ENCODE results near the gene ANO4.

ANO4 gene

DNA sequence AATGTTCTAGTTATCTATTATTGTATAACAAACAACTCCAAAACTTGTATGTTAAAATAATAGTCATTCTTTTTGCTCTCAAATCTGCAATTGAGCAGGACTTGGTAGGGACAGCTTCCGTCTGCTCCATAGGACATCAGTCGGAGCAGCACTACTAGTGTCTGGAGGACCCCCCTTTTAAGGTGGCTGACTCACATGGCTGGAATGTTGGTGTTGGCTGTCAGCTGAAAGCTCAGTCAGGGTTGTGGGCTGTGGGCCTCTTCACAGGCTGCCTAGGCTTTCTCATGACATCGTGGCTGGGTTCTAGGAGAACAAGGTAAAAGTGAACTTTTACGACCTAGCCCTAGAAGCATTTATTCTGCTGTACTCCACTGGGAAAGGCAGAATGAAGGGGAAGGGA, 160.6 kb downstream of the ANO4 start:
- Histone ChIP-seq H3K9me3 (no peaks in the 10 kb centered on the region), H3K27me3 (no peaks in the 10 kb centered on the region), H3K4me1 (peaks cover 0 to 15% (median 3%) of the 10 kb centered on the region in 4 donors), H3K4me3 (no peak overlapping the region), H3K36me3 (no peaks in the 10 kb centered on the region), H3K27ac (no peak overlapping the region)
- intact Hi-C loops (cut with DNase I; ENCODE audit: low total_unique reads) = no loop called here
- TF ChIP-seq, protein P1, sequence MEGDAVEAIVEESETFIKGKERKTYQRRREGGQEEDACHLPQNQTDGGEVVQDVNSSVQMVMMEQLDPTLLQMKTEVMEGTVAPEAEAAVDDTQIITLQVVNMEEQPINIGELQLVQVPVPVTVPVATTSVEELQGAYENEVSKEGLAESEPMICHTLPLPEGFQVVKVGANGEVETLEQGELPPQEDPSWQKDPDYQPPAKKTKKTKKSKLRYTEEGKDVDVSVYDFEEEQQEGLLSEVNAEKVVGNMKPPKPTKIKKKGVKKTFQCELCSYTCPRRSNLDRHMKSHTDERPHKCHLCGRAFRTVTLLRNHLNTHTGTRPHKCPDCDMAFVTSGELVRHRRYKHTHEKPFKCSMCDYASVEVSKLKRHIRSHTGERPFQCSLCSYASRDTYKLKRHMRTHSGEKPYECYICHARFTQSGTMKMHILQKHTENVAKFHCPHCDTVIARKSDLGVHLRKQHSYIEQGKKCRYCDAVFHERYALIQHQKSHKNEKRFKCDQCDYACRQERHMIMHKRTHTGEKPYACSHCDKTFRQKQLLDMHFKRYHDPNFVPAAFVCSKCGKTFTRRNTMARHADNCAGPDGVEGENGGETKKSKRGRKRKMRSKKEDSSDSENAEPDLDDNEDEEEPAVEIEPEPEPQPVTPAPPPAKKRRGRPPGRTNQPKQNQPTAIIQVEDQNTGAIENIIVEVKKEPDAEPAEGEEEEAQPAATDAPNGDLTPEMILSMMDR (IDR thresholded peaks at IDR 0.05) = no peak
- DNase-seq = no peak

DNA sequence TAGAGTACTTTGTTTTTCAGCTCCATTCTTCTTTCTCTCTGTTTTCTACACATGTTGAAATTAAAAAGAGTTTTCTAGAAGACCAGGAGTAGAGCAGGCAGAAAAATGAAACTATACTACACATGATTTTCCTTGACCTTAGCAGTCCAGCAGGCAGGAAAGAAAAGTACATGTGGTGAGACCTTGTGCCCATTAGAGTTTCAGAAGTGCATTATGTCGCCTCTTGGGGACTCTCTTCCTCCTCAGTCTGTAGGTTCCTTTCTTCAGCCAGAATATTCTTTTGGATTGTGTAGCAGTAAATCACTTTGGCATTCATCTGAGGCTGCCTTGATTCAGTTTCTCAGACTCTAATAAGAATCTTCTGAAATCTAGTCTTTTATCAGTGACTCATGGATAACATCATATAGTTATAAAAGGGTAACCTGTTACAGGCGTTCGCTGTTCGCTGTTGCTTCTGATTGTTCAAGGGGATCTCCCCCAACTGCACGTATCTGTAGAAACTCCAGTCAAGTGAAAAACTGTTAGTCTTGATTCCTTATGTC, 161.8 kb downstream of the ANO4 start:
- Histone ChIP-seq H3K36me3 (no peaks in the 10 kb centered on the region), H3K9me3 (no peaks in the 10 kb centered on the region), H3K4me1 (peaks cover 0 to 15% (median 3%) of the 10 kb centered on the region in 4 donors), H3K27ac (no peak overlapping the region), H3K4me3 (no peak overlapping the region), H3K27me3 (no peaks in the 10 kb centered on the region)
- no peak for DNase-seq
- TF ChIP-seq, protein P1 (IDR thresholded peaks at IDR 0.05) = no peak
- intact Hi-C loops (cut with DNase I; ENCODE audit: low total_unique reads) = no loop called here

DNA sequence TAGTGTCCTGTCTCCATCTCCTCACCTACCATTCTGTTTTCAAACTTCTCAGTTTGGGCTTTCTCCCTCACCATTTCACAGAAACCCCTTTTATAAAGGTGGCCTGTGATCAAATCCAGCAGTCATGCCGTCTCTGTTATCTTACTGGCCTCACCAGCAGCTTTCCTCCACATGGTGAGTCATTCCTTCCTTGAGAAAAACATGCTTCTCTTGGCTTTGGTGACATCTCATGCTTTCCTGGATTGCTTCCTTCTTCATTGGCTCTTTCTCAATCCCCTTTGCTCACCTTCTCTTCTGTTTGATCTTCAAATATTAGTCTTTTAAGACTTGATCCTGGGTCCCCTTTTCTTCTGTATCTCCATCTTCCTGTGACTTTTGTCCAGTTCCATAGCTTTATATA, 164.9 kb downstream of the ANO4 start:
- intact Hi-C loops (cut with DNase I; ENCODE audit: low total_unique reads) = no loop called here
- H3K36me3 ChIP-seq = no peaks in the 10 kb centered on the region
- H3K27me3 ChIP-seq = no peaks in the 10 kb centered on the region
- TF ChIP-seq, protein P1 (IDR thresholded peaks at IDR 0.05) = no peak
- no peak for DNase-seq
- H3K9me3 ChIP-seq = no peaks in the 10 kb centered on the region
- no peak overlapping the region for H3K4me3 ChIP-seq
- H3K27ac ChIP-seq = no peak overlapping the region
- H3K4me1 ChIP-seq = peaks cover 0 to 15% (median 3%) of the 10 kb centered on the region in 4 donors

DNA sequence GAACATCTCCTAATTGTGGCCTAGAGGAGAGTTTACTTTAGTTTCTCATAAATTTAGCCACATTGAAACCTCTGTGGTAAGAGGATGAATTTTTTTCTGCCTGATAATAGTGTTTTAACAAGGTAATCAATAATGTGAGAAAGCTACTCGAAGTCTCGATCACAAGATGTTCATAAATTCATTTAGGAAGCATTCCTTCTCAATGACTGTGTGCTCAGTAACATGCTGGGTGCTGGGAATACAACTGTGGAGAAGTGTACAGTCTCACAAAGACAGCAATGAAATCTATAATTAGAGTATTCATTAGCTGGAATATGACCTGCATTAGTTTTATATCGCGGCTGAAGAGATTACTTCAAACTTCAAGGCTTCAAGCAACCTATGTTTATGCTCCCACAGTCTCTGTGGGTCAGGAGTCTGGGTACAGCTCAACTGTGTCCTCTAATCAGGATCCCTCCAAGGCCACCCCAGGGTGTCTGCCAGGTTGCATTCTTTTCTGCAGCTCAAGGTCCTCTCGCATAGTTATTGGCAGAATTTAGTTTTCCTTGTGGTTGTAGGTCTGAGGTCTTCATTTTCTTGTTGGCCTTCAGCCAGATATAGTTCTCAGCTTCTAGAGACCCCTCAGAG, 167.6 kb downstream of the ANO4 start:
- Histone ChIP-seq H3K27me3 (no peaks in the 10 kb centered on the region), H3K27ac (no peak overlapping the region), H3K9me3 (no peaks in the 10 kb centered on the region), H3K4me1 (peaks cover 0 to 6% (median 0%) of the 10 kb centered on the region in 4 donors), H3K36me3 (no peaks in the 10 kb centered on the region), H3K4me3 (no peak overlapping the region)
- intact Hi-C loops (cut with DNase I; ENCODE audit: low total_unique reads) = no loop called here
- no peak for DNase-seq
- TF ChIP-seq, protein P1 (IDR thresholded peaks at IDR 0.05) = no peak

DNA sequence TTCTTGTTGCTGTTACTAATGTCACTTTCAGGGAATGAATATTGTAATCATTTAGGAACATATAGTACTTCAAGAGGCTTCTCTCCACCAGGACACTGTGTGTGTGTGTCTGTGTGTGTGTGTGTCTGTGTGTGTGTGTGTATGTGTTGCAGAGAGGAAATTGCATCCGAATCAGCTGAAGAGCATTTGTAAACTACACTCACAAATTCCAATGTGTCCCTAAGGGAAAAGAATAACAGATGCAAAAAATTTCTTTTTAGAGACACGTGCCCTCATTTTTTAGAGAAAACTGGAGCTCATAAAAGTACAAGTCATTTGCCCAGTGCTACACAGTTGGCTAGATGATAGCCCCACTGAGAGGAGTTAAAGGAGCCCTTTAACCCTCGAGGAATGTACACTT, 168.8 kb downstream of the ANO4 start:
- Histone ChIP-seq H3K27ac (no peak overlapping the region), H3K4me1 (peaks cover 0 to 6% (median 0%) of the 10 kb centered on the region in 4 donors), H3K27me3 (no peaks in the 10 kb centered on the region), H3K4me3 (no peak overlapping the region), H3K9me3 (no peaks in the 10 kb centered on the region), H3K36me3 (no peaks in the 10 kb centered on the region)
- DNase-seq = no peak
- TF ChIP-seq, protein P1 (IDR thresholded peaks at IDR 0.05) = no peak
- intact Hi-C loops (cut with DNase I; ENCODE audit: low total_unique reads) = no loop called here

Measured in tibial artery (tissue), 4 donors.